ENCODE results near the gene EPHA7. TPM values are rescaled to one million over a fixed set of nuclear protein-coding genes. Genes with fewer than 3 reads are reported as not detected.

The EPHA7 gene
- total and polyA plus RNA-seq, 4 donors: under 0.01 to 0.37 (median 0.01) TPM; not detected in 1

DNA sequence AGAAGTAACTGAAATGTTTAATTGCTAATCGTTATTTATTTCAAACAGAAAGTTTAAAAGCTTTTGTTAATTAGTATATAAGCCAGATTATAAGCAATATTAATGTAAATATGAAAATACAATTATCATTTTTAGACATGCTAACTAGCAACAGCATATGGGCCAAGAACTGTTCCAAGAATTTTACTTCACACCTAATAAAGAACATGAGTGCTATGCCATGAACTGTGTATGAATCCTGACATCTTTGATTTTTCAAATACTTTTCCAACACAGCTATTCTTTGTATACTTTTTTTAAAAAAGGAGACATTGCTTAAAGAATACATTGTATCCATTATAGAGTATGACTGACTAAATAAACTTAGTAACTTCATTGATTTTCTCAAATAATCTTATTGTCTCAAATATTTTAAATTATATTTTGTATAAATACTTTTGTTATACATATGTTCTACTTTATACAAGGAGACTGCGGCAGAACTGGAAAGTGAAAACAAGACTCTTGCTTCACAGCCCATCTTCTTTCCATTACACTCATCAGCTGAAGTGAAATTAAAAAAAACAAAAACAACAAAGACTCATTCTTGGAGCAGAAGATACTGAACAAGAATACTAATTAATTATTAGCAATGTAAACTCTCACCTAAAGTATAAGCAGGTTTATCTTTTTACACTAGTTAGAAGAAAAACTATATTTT is 89.9 kb downstream of the EPHA7 start:
- H3K27ac ChIP-seq (ENCODE audit: low read depth in 1 of 2, low read length in 2 of 2): no peak overlapping the region
- H3K9me3 ChIP-seq (ENCODE audit: control insufficient read depth in 4 of 4, low read length in 3 of 4): no peaks in the 10 kb centered on the region
- 75% methylated on average over 2 of the region's 2 CpGs for WGBS
- TF ChIP-seq, protein P1, sequence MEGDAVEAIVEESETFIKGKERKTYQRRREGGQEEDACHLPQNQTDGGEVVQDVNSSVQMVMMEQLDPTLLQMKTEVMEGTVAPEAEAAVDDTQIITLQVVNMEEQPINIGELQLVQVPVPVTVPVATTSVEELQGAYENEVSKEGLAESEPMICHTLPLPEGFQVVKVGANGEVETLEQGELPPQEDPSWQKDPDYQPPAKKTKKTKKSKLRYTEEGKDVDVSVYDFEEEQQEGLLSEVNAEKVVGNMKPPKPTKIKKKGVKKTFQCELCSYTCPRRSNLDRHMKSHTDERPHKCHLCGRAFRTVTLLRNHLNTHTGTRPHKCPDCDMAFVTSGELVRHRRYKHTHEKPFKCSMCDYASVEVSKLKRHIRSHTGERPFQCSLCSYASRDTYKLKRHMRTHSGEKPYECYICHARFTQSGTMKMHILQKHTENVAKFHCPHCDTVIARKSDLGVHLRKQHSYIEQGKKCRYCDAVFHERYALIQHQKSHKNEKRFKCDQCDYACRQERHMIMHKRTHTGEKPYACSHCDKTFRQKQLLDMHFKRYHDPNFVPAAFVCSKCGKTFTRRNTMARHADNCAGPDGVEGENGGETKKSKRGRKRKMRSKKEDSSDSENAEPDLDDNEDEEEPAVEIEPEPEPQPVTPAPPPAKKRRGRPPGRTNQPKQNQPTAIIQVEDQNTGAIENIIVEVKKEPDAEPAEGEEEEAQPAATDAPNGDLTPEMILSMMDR (IDR thresholded peaks at IDR 0.05; ENCODE audit: low read depth, low read length, missing input control): no peak
- TF ChIP-seq FOXA2 (IDR thresholded peaks at IDR 0.05) (no peak), RAD21 (IDR thresholded peaks at IDR 0.05) (no peak), NR2F2 (IDR thresholded peaks at IDR 0.05) (no peak), MAX (IDR thresholded peaks at IDR 0.05) (no peak), ZBTB33 (IDR thresholded peaks at IDR 0.05) (no peak), HNF4A (conservative IDR thresholded peaks at IDR 0.05) (no peak), YY1 (IDR thresholded peaks at IDR 0.05) (no peak), SP1 (IDR thresholded peaks at IDR 0.05) (no peak)
- TF ChIP-seq, protein P2, sequence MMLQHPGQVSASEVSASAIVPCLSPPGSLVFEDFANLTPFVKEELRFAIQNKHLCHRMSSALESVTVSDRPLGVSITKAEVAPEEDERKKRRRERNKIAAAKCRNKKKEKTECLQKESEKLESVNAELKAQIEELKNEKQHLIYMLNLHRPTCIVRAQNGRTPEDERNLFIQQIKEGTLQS (IDR thresholded peaks at IDR 0.05): no peak
- H3K4me3 ChIP-seq (ENCODE audit: low read depth in 1 of 3, low read length in 3 of 3): no peak overlapping the region
- no peaks in the 10 kb centered on the region for H3K4me1 ChIP-seq (ENCODE audit: control insufficient read depth in 4 of 4, insufficient read depth in 4 of 4, low read length in 3 of 4)
- H3K9ac ChIP-seq (ENCODE audit: low read depth in 1 of 2, low read length in 2 of 2): no peak overlapping the region
- no peaks in the 10 kb centered on the region for H3K27me3 ChIP-seq (ENCODE audit: control insufficient read depth in 4 of 4, insufficient read depth in 4 of 4, low read length in 3 of 4)
- H3K36me3 ChIP-seq (ENCODE audit: control insufficient read depth in 4 of 4, insufficient read depth in 3 of 4, low read depth in 1 of 4, low read length in 3 of 4): no peaks in the 10 kb centered on the region
- DNase-seq (ENCODE audit: low spot score): no peak

DNA sequence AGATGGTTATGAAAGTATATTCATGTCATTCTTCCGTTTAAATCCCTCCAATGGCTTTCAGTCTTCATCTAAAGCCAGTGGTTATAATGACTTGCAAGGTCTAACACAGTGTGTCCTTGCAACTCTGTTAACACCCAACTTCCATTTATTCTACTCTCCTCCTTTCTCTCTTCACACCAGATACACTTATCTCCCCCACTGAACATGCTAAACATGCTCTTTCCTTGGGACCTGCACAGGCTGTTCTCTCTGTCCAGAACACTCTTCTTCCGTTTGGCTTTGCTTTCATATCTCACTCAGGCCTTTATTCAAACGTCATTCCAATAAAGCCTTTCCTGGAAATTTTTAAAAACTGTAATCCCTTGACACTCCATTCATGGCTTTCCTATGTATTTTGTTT is 91.5 kb downstream of the EPHA7 start:
- Histone ChIP-seq H3K36me3 (ENCODE audit: control insufficient read depth in 4 of 4, insufficient read depth in 3 of 4, low read depth in 1 of 4, low read length in 3 of 4) (no peaks in the 10 kb centered on the region), H3K27ac (ENCODE audit: low read depth in 1 of 2, low read length in 2 of 2) (no peak overlapping the region), H3K27me3 (ENCODE audit: control insufficient read depth in 4 of 4, insufficient read depth in 4 of 4, low read length in 3 of 4) (no peaks in the 10 kb centered on the region), H3K9ac (ENCODE audit: low read depth in 1 of 2, low read length in 2 of 2) (no peak overlapping the region), H3K4me3 (ENCODE audit: low read depth in 1 of 3, low read length in 3 of 3) (no peak overlapping the region), H3K4me1 (ENCODE audit: control insufficient read depth in 4 of 4, insufficient read depth in 4 of 4, low read length in 3 of 4) (no peaks in the 10 kb centered on the region), H3K9me3 (ENCODE audit: control insufficient read depth in 4 of 4, low read length in 3 of 4) (no peaks in the 10 kb centered on the region)
- TF ChIP-seq FOXA2 (IDR thresholded peaks at IDR 0.05): no peak
- no peak for TF ChIP-seq RXRA (IDR thresholded peaks at IDR 0.05)
- no peak for TF ChIP-seq TAF1 (conservative IDR thresholded peaks at IDR 0.05)
- no peak for DNase-seq (ENCODE audit: low spot score)
- 63% methylated on average over 3 of the region's 3 CpGs for WGBS

DNA sequence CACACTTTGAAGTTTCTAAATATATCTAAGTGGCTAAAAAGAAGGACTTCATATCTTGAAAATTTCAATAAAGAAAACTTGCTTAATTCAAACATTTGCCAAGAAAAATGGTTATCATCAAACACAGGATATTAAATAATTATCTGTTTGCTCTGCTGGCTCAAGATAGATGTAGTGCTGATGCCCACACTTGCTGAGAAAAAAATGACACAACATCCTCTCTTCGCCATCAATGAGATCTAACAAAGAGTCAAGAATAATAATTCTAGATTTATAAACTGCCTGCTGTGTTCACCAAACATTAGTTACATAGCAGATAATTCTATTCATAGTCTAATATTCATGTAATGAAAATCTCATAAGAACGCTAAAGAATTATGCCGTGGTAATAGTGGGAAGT is 93.6 kb downstream of the EPHA7 start:
- DNase-seq (ENCODE audit: low spot score): no peak
- Histone ChIP-seq H3K9ac (ENCODE audit: low read depth in 1 of 2, low read length in 2 of 2) (no peak overlapping the region), H3K4me3 (ENCODE audit: low read depth in 1 of 3, low read length in 3 of 3) (no peak overlapping the region), H3K9me3 (ENCODE audit: control insufficient read depth in 4 of 4, low read length in 3 of 4) (no peaks in the 10 kb centered on the region), H3K4me1 (ENCODE audit: control insufficient read depth in 4 of 4, insufficient read depth in 4 of 4, low read length in 3 of 4) (no peaks in the 10 kb centered on the region), H3K36me3 (ENCODE audit: control insufficient read depth in 4 of 4, insufficient read depth in 3 of 4, low read depth in 1 of 4, low read length in 3 of 4) (no peaks in the 10 kb centered on the region), H3K27ac (ENCODE audit: low read depth in 1 of 2, low read length in 2 of 2) (no peak overlapping the region), H3K27me3 (ENCODE audit: control insufficient read depth in 4 of 4, insufficient read depth in 4 of 4, low read length in 3 of 4) (no peaks in the 10 kb centered on the region)
- WGBS: 88% methylated on average over 3 of the region's 3 CpGs
- TF ChIP-seq RAD21 (IDR thresholded peaks at IDR 0.05): no peak
- no peak for TF ChIP-seq NR2F2 (IDR thresholded peaks at IDR 0.05)
- no peak for TF ChIP-seq MAX (IDR thresholded peaks at IDR 0.05)
- TF ChIP-seq RXRA (IDR thresholded peaks at IDR 0.05): no peak
- TF ChIP-seq ZBTB33 (IDR thresholded peaks at IDR 0.05): no peak
- no peak for TF ChIP-seq HNF4A (conservative IDR thresholded peaks at IDR 0.05)
- no peak for TF ChIP-seq EGR1 (IDR thresholded peaks at IDR 0.05; ENCODE audit: low read depth in 2 of 2)
- no peak for TF ChIP-seq SP1 (IDR thresholded peaks at IDR 0.05)
- TF ChIP-seq, protein P3, sequence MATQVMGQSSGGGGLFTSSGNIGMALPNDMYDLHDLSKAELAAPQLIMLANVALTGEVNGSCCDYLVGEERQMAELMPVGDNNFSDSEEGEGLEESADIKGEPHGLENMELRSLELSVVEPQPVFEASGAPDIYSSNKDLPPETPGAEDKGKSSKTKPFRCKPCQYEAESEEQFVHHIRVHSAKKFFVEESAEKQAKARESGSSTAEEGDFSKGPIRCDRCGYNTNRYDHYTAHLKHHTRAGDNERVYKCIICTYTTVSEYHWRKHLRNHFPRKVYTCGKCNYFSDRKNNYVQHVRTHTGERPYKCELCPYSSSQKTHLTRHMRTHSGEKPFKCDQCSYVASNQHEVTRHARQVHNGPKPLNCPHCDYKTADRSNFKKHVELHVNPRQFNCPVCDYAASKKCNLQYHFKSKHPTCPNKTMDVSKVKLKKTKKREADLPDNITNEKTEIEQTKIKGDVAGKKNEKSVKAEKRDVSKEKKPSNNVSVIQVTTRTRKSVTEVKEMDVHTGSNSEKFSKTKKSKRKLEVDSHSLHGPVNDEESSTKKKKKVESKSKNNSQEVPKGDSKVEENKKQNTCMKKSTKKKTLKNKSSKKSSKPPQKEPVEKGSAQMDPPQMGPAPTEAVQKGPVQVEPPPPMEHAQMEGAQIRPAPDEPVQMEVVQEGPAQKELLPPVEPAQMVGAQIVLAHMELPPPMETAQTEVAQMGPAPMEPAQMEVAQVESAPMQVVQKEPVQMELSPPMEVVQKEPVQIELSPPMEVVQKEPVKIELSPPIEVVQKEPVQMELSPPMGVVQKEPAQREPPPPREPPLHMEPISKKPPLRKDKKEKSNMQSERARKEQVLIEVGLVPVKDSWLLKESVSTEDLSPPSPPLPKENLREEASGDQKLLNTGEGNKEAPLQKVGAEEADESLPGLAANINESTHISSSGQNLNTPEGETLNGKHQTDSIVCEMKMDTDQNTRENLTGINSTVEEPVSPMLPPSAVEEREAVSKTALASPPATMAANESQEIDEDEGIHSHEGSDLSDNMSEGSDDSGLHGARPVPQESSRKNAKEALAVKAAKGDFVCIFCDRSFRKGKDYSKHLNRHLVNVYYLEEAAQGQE (IDR thresholded peaks at IDR 0.05): no peak
- no peak for TF ChIP-seq FOXA1 (IDR thresholded peaks at IDR 0.05)
- TF ChIP-seq, protein P2 (IDR thresholded peaks at IDR 0.05): no peak
- no peak for TF ChIP-seq YY1 (IDR thresholded peaks at IDR 0.05)

All from liver (tissue), 9 donors.